C4-2B (cell line): ENCODE measurements around the gene ERC2.

ENCODE experiments used
- CTCF ChIP-seq: fragments of 450-650 bp; conservative IDR thresholded peaks from 2 replicates; pipeline ENCODE4 v1.5.1; 2017; ENCODE audit warnings: mild to moderate bottlenecking
- ZFX ChIP-seq: fragments of 450-650 bp; IDR thresholded peaks from 2 replicates; pipeline ENCODE4 v1.6.1; 2017

DNA sequence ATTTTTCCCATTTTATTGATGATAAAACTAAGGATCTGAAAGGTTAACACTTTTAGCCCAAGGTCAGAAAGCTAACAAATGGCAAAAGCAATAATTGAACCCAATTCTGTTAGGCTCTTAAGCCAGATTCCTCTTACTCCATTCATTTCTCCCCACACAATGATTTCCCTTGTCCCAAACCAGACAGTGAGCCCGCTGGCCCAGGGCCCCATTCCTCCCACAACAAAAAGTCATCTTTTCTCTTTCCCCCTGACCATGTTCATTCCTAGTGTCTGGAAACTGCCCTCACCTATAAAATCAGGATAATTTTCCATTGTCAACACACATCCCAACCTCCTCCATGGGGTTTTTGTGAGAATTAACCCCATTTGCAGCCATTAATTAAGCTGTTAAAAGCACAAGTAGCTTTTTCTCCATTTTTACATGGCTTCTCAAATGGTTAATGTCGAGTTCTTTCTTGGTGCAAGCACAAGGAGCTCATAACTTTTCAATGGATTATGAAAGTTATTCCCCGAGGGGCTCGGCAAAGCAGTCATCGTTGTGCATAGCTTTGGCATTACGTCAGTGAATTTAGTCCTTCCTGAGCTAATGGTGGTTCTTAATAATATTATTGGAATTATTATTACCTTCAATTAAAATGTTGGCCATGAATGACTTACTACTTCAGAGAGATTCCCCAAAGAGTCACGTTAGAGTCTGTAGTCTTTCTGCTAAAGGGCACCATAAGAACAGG, 830.2 kb downstream of the ERC2 start:
- TF ChIP-seq CTCF (no peak), ZFX (no peak)
